GM19035 (cell line): ENCODE results near the gene PCNA.
"Not testable (repeated sequence)": the region's sequence is repeated elsewhere in the genome, so short reads cannot be mapped to it uniquely, and the experiment has no call there.

ENCODE experiments used
- ATAC-seq: cut with Tn5 transposase; IDR thresholded peaks from one replicate; pipeline ENCODE4 v1.9.1; 2021; ENCODE audit not compliant: unreplicated experiment

The PCNA gene

DNA sequence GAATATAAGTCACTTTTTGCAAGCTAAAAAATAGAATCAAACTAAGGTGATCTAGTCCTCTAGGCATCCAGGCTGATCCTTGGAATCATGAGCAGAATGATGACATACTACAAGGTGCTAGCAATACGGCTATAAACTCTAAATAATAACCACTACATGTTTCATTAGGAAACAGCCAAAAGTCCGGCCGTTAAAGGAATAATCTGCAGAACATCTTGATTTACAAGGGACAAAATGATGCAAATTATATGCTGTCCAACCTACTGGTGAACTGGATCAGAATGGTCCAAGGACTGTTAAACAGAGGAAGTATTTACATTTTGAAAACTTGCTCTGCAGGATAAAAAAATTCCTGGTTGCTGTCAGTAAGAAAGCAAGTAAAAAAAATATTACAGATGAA, 19.8 kb downstream of the PCNA start:
- not testable (repeated sequence) for ATAC-seq

DNA sequence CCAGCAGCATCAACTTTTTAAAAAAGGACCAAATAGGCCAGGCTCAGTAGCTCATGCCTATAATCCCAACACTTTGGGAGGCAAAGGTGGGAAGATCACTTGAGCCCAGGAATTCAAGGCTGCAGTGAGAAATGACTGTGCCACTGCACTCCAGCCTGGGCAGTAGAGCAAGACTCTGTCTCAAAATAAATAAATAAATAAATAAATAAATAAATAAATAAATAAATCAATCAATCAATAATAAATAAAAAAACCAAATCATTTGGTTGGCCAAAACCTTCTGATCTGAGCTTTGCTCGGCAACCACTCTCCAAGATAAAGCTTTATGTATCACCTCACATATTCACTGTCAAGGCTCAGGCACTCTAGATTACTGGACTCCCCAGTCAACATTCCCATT, 20.7 kb downstream of the PCNA start:
- ATAC-seq = not testable (repeated sequence)

GRCh38 chr20:5096463-5096862, 23.3 kb downstream of the PCNA start:
- ATAC-seq = no peak

DNA sequence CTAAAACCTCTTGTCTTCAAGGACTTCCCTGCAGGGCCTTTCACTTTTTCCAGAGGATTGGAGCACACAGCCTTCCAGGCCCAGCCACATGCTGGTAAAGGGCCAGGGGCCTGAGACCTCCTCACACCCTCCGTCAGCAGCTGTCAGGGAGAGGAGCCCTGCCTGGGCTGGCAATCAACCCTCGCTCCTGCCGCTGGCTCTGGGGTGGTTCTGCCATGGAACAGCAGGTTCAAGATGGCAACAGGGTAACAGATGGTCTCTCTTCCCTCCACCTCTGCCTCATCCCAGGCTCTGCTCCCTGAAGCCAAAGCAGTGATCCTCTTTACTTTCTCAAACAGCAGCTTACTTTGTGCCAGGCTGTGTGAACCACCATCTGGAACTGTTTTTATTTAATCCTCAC, 23.8 kb downstream of the PCNA start:
- no peak for ATAC-seq

GRCh38 chr20:5095454-5095853, 24.3 kb downstream of the PCNA start:
- no peak for ATAC-seq

DNA sequence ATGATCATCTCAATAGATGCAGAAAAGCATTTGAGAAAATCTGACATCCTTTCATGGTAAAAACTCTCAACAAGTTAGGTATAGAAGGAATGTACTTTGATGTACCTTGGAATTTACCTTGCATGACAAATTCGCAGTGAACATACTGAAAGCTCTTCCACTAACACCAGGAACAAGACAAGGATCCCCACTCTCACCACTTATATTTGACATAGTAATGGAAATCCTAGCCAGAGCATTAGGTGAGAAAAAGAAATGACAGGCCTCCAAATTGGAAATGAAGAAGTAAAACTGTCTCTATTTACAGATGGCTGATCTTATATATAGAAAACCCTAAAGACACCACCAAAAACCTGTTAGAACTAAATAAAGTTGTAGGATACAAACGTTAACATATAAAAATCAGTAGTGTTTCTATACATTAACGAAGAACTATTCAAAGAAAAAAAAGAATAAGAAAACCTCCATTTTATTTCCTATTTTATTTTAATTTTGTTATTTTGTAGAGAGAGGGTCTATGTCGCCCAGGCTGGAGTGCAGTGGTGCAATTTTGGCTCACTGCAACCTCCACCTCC, 26.9 kb downstream of the PCNA start:
- ATAC-seq = no peak

- ATAC-seq = no peak
Observed at GRCh38 chr20:5091902-5092301, 27.9 kb downstream of the PCNA start.

- ATAC-seq = no peak
Observed at GRCh38 chr20:5090191-5090590, 29.6 kb downstream of the PCNA start.

DNA sequence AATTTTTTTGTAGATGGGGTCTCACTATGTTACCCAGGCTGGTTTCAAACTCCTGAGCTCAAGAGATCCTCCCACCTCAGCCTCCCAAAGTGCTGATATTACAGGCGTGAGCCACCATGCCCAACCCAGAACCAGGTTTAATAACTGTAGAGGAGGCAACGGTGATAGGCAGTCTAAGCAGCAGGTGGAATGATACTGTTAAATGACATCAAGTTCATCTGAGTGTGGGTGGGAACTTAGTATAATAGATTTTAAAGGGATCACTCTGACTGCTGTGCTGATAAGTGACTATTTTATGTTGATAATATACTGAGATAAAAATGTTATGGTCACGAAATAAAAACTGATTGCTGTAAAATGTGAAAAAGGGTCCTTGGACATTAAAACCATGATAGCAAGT, 31.1 kb downstream of the PCNA start:
- no peak for ATAC-seq

DNA sequence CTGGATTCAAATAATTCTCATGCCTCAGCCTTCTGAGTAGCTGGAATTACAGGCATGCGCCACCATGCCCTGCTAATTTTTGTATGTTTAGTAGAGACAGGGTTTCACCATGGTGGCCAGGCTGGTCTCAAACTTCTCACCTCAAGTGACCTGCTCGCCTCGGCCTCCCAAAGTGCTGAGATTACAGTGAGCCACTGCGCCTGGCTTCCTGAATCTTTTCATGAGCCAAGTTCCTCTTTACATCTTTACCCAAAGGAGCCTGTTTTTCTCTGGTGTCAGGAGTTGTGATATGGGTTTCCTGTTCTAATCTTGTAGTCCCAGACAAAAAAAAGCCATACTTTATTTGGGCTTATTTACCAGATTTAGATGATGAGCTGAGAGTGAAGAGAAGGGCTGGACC, 34.4 kb downstream of the PCNA start:
- ATAC-seq = no peak

GRCh38 chr20:5080384-5080877, 39.3 kb downstream of the PCNA start:
- no peak for ATAC-seq

DNA sequence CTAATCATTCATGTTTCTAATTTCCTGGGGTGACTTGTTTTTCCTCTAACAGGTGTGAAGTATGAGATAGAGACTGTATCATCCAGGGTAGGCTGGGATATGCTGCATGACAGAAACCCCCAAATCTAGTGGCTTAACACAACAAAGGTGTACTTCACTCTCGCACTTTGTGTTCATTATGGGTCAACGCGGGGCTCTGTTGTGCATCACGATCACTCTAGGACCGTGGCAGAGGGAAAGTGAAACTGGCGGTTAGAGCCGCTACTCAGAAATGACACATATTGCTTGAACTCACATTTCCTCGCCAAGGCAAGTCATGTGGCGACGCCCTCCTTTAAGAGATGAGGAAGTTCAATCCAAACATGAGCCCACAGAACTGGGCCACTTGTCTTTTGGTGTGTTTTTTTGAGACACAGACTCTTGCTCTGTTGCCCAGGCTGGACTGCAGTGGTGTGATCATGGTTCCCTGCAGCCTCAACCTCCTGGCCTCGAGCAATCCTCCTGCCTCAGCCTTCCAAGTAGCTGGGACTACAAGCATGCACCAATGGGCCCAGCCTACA, 41.3 kb downstream of the PCNA start:
- peak; percentile 97 for ATAC-seq

DNA sequence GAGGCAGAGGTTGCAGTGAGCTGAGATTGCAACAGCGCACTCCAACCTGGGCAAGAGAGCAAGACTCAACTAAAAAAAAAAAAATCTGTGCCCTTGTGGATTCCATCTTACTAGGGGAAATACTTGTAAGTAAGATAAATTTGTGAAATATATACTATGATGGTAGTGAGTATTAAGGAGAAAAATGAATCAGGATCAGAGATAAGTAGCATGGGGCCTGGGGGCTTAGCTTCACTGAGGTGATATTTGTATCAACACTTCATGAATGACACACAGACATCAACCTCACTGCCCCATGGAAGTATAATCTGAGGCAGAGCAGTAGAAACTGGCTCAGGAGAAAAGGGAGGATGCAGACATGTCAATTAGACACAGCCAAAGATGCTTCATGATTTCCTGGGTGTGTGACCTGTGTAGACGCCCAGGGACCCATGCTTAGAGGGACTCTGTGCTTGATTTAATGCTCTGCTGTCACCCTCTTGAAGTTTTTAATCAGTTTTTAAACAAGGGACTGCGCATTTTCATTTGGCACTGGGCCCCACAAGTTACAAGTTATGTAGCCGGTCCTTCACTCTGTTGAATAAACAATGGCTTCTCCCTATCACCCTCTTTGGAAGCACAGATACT, 41.9 kb downstream of the PCNA start:
- ATAC-seq = no peak

DNA sequence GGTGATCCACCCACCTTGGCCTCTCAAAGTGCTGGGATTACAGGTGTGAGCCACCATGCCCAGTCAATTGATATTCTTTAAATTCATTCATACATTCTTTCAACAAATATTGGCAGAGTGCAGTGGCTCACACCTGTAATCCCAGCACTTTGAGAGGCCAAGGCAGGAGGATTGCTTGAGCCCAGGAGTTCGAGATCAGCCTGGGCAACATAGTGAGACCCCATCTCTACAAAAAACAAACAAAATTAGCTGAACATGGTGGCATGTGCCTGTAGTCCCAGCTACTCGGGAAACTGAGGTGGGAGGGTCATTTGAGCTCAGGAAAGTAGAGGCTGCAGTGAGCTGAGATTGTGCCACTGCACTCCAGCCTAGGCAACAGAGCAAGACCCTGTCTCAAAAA, 42.8 kb downstream of the PCNA start:
- ATAC-seq = not testable (repeated sequence)

GRCh38 chr20:5074232-5074674, 45.5 kb downstream of the PCNA start:
- no peak for ATAC-seq

GRCh38 chr20:5073660-5074231, 46.0 kb downstream of the PCNA start:
- ATAC-seq = no peak

DNA sequence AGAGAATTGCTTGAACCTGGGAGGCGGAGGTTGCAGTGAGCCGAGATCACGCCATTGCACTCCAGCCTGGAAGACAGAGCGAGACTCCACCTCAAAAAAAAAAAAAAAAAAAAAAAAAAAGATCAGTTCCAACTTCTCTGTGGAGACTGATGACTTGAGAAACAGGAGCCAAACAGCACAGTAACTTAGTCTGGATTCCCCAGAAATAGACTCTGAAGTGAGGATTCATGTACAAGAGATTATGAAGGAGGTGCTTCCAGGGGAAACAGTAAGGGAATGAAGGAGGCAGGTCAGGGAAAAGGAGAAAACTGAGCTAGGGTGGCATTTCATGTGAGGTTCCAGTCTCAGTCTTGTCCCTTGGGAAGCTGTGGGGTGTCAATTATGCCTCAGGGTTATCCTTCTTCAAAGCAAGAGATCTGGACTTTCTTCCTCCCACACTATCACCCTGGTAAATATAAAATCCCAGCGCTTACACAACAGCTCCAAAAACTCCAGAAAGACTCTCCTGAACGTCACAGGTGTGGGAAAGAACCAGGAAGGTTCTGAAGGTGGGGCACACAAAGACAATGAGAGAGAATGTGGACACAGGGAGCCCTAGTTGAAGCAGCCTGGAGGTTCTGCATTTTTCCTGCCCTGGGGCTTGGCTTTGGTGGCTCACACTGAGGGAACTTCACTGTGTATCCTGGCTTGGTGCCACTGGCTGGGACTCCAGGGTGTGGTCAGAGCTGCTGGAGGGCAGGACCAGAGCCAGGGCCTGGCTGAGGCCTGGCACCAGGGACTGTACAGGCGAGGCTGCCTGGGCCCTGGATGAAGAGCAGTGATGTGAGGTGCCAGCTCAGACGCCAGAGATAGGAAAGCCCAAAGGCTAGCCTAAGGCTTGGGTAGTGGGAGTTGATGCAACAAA, 46.8 kb downstream of the PCNA start:
- no peak for ATAC-seq

DNA sequence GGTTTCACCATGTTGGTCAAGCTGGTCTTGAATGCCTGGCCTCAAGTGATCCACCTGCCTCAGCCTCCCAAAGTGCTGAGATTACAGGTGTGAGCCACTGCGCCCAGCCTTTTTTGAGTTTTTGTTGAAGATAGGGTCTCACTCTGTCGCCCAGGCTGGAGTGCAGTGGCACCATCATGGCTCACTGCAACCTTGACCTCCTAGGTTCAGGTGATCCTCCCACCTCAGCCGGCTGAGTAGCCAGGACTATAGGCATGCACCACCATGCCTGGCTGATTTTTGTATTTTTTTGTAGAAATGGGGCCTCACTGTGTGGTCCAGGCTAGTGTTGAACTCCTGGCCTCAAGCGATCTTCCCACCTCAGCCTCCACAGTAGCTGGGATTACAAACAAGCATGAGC, 47.8 kb downstream of the PCNA start:
- not testable (repeated sequence) for ATAC-seq

GRCh38 chr20:5070570-5070969, 49.2 kb downstream of the PCNA start:
- no peak for ATAC-seq

GRCh38 chr20:5070081-5070480, 49.7 kb downstream of the PCNA start:
- no peak for ATAC-seq

- no peak for ATAC-seq
Observed at GRCh38 chr20:5069141-5069806, 50.5 kb downstream of the PCNA start.
